GM21717 (cell line): Measurements from ENCODE around the gene SFXN1.

Source experiments
- ATAC-seq: cut with Tn5 transposase; IDR thresholded peaks from one replicate; pipeline ENCODE4 v1.9.1; 2021; ENCODE audit warnings: mild to moderate bottlenecking, moderate library complexity; ENCODE audit not compliant: unreplicated experiment

The SFXN1 gene

DNA sequence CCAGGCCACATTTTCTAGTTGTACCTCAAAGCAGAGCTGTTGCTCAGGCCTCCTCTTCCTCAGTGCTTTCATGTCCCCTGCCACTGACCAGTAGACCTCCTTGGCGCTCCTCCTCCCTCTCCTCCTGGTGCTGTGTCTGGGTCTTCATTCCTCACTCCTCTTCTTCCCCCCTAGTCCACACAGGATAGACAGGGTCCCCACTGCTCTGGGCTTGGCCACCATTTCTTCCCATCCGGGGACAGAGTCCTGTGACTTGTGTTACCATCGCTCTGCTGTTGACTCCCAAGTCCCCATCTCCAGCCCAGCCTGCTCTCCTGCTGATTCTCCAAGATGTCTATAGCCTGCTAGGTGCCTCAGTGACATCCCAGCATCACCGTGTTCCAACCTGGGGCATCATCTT lies 91.3 kb downstream of the SFXN1 start:
- no peak for ATAC-seq

- no peak for ATAC-seq
Observed at GRCh38 chr5:175572886-175573285, 94.5 kb downstream of the SFXN1 start.

GRCh38 chr5:175573493-175574269 lies 95.3 kb downstream of the SFXN1 start:
- ATAC-seq = no peak

GRCh38 chr5:175575301-175575700 lies 96.9 kb downstream of the SFXN1 start:
- no peak for ATAC-seq

- ATAC-seq = no peak
Observed at GRCh38 chr5:175576096-175576495, 97.7 kb downstream of the SFXN1 start.

- ATAC-seq = no peak
Observed at GRCh38 chr5:175576591-175576990, 98.2 kb downstream of the SFXN1 start.
